ENCODE results near the gene FLT4. TPM values are rescaled to one million over a fixed set of nuclear protein-coding genes. Genes with fewer than 3 reads are reported as not detected.

FLT4 gene
- total RNA-seq, 3 donors from 2014 or later (not counting 1 experiment from before 2014, with no cell fraction given), result 0.68 to 0.92 (median 0.78) TPM

- no peak for TF ChIP-seq CTCF (IDR thresholded peaks at IDR 0.05)
- no peaks in the 10 kb centered on the region for H3K27me3 ChIP-seq (ENCODE audit: control insufficient read depth, insufficient read depth, low read length)
- Mint-ChIP-seq H3K36me3 (no peaks in the 10 kb centered on the region), H3K9me3 (no peaks in the 10 kb centered on the region), H3K4me3 (no peak overlapping the region), H3K4me1 (peaks cover 0 to 9% of the 10 kb centered on the region in 2 donors), H3K27ac (no peak overlapping the region), H3K27me3 (ENCODE audit: low read depth in 2 of 2) (no peaks in the 10 kb centered on the region)
- intact Hi-C loops (cut with micrococcal nuclease), result no loop called here
- peaks cover 5% of the 10 kb centered on the region for H3K4me1 ChIP-seq (ENCODE audit: control insufficient read depth, insufficient read depth, low read length)
- no peaks in the 10 kb centered on the region for H3K9me3 ChIP-seq (ENCODE audit: control insufficient read depth, insufficient read depth, low read length)
- H3K27ac ChIP-seq (ENCODE audit: low read length), result no peak overlapping the region
- WGBS (ENCODE audit: insufficient coverage), result 79% methylated on average over 15 of the region's 15 CpGs
- H3K4me3 ChIP-seq (ENCODE audit: low read length), result no peak overlapping the region
- ATAC-seq (no peak), DNase-seq (no peak)
- H3K36me3 ChIP-seq (ENCODE audit: control insufficient read depth, insufficient read depth, low read length), result no peaks in the 10 kb centered on the region
Observed at GRCh38 chr5:180626661-180627385, 22.6 kb downstream of the FLT4 start.

- H3K27me3 ChIP-seq (ENCODE audit: control insufficient read depth, insufficient read depth, low read length), result no peaks in the 10 kb centered on the region
- Mint-ChIP-seq H3K4me1 (peaks cover 0 to 9% of the 10 kb centered on the region in 2 donors), H3K4me3 (no peak overlapping the region), H3K27ac (no peak overlapping the region), H3K9me3 (no peaks in the 10 kb centered on the region), H3K36me3 (no peaks in the 10 kb centered on the region), H3K27me3 (ENCODE audit: low read depth in 2 of 2) (no peaks in the 10 kb centered on the region)
- ATAC-seq, result no peak
- peaks cover 5% of the 10 kb centered on the region for H3K4me1 ChIP-seq (ENCODE audit: control insufficient read depth, insufficient read depth, low read length)
- WGBS (ENCODE audit: insufficient coverage), result 85% methylated on average over 25 of the region's 25 CpGs
- no peak overlapping the region for H3K27ac ChIP-seq (ENCODE audit: low read length)
- no peak for TF ChIP-seq CTCF (IDR thresholded peaks at IDR 0.05)
- intact Hi-C loops (cut with micrococcal nuclease), result no loop called here
- H3K4me3 ChIP-seq (ENCODE audit: low read length), result no peak overlapping the region
- no peak for DNase-seq
- no peaks in the 10 kb centered on the region for H3K9me3 ChIP-seq (ENCODE audit: control insufficient read depth, insufficient read depth, low read length)
- H3K36me3 ChIP-seq (ENCODE audit: control insufficient read depth, insufficient read depth, low read length), result no peaks in the 10 kb centered on the region
Observed at GRCh38 chr5:180625791-180626660, 23.4 kb downstream of the FLT4 start.

DNA sequence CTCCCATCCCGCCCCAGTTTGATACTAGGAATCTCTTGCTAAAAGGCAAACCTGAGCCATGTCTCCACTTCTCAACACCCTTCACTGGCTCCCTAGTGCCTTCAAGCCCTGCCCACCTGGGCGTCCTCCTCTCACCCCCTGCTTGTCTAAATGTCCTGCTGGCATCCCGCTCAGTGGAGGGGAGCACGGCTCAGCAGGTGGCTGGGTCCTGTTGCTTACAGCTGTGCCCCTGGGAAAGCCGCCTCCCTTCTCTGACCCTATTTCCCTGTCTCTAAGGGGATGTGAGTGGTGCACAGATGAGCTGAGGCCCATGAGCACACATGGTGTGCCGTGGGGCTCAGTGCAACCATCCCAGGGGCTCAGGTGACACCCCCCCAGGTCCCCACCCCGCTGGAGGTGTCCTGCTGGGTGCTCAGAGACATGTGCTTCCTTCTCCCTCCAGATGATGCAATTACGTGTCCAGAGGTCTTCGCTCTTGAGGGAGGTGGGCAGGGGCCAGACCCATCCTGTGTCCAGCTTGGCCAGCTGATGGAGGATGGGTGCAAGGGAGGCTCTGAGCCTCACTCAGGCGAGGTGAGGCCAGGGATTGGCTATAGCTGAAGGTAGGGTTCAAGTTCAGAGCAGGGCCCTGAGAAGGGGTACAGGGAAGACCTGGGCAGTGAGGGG is 24.1 kb downstream of the FLT4 start:
- no peaks in the 10 kb centered on the region for H3K27me3 ChIP-seq (ENCODE audit: control insufficient read depth, insufficient read depth, low read length)
- WGBS (ENCODE audit: insufficient coverage), result 82% methylated on average over 10 of the region's 10 CpGs
- H3K4me3 ChIP-seq (ENCODE audit: low read length), result no peak overlapping the region
- no peak overlapping the region for H3K27ac ChIP-seq (ENCODE audit: low read length)
- Mint-ChIP-seq H3K4me1 (peaks cover 0 to 9% of the 10 kb centered on the region in 2 donors), H3K9me3 (no peaks in the 10 kb centered on the region), H3K27ac (no peak overlapping the region), H3K27me3 (ENCODE audit: low read depth in 2 of 2) (no peaks in the 10 kb centered on the region), H3K4me3 (no peak overlapping the region), H3K36me3 (no peaks in the 10 kb centered on the region)
- DNase-seq (no peak), ATAC-seq (no peak)
- intact Hi-C loops (cut with micrococcal nuclease), result no loop called here
- TF ChIP-seq CTCF (IDR thresholded peaks at IDR 0.05), result no peak
- no peaks in the 10 kb centered on the region for H3K36me3 ChIP-seq (ENCODE audit: control insufficient read depth, insufficient read depth, low read length)
- H3K9me3 ChIP-seq (ENCODE audit: control insufficient read depth, insufficient read depth, low read length), result no peaks in the 10 kb centered on the region
- H3K4me1 ChIP-seq (ENCODE audit: control insufficient read depth, insufficient read depth, low read length), result peaks cover 5% of the 10 kb centered on the region
